Activated T-helper 1 cell treated with anti-CD3 and anti-CD28 coated beads, Interleukin-12 subunit alpha, Interleukin-12 subunit beta, Interleukin-2, Interleukin-4 antibody, amounts not matched to agents 30 ng/mL and 10 ng/mL and 1 ng/mL, durations not matched to agents 14 hours and 24 hours and 36 hours (primary cell): Measurements from ENCODE around the gene RGL4. TPM values are rescaled to one million over a fixed set of nuclear protein-coding genes. Genes with fewer than 3 reads are reported as not detected.
A peak's percentile ranks its signal among the peaks of the same experiment; 100 is the strongest.

Source experiments
- DNase-seq: peaks from one replicate; pipeline ENCODE4 v3.0.0; 2021; ENCODE audit warnings: low spot score
- H3K27ac Mint-ChIP-seq: one replicate; pipeline ENCODE4 v1.8.0; 2021; ENCODE audit warnings: mild to moderate bottlenecking, mixed read lengths
- H3K27me3 Mint-ChIP-seq: one replicate; pipeline ENCODE4 v1.8.0; 2022; ENCODE audit warnings: mild to moderate bottlenecking, moderate library complexity, mixed read lengths; ENCODE audit not compliant: insufficient read depth
- H3K36me3 Mint-ChIP-seq: one replicate; pipeline ENCODE4 v1.8.0; 2021; ENCODE audit warnings: low read depth, mixed read lengths
- H3K4me1 Mint-ChIP-seq: one replicate; pipeline ENCODE4 v1.8.0; 2021; ENCODE audit warnings: low read depth, mixed read lengths
- H3K4me3 Mint-ChIP-seq: one replicate; pipeline ENCODE4 v1.8.0; 2021; ENCODE audit warnings: mild to moderate bottlenecking, moderate library complexity, mixed read lengths
- H3K9me3 Mint-ChIP-seq: one replicate; pipeline ENCODE4 v1.8.0; 2021; ENCODE audit warnings: mixed read lengths
- intact Hi-C: fragments of 100-400 bp; cut with micrococcal nuclease; formaldehyde crosslinking; loops from one replicate; pipeline ENCODE4 v1.15.1; 2024
- total RNA-seq: library from RNA; stranded (reverse); gene quantifications from 2 replicates; pipeline ENCODE4 v1.2.3, GENCODE V29; 2022

The RGL4 gene
- total RNA-seq, 1 donor from 2014 or later, result 11.7 TPM

DNA sequence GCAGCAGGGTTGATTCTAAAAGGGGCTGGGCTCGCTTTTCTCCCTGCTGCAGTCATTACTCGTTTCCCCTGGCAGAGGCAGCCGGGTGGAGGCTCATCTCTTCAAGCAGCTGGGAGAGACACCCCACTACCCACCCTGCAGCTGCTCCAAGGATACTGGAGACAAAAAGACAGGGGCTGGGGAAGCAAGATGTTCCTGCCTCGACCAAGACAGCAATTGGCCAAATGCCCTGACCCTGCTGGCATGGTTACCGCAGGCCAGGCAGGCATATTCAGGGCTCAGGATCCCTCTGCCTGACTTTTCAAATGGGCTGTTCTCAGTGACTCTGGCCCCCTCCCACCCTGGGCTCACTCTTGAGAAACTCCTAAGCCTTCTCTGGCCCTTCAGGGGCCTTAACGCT lies 6.8 kb upstream of the RGL4 start:
- H3K4me3 Mint-ChIP-seq, result no peak overlapping the region
- no peak overlapping the region for H3K27ac Mint-ChIP-seq
- H3K9me3 Mint-ChIP-seq, result no peaks in the 10 kb centered on the region
- H3K36me3 Mint-ChIP-seq, result peaks cover 7% of the 10 kb centered on the region
- DNase-seq, result no peak
- intact Hi-C loops, result no loop called here
- H3K27me3 Mint-ChIP-seq, result no peaks in the 10 kb centered on the region
- no peaks in the 10 kb centered on the region for H3K4me1 Mint-ChIP-seq

DNA sequence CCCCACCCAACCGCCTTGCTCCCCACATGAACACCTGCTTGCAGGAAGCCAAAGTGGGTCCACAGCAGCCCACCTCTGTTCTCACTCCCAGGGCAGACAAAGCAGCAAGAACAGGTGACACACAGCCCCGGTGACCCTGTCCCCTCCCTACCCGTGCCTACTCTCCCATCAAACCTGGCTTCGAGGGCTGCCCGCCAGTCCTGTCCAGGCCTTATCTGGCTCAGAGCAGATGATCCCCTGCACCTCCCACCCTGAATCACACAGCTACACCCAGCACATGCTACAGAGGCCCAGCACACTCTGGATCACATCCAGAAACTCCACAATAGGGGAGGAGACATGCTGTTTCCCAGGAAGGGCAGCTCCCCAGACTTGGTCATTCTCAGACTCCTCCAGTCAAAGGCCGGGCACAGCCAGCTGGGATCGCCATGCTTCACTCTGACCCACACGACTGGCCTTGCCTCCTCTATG lies 6.2 kb upstream of the RGL4 start:
- Mint-ChIP-seq H3K4me1 (no peaks in the 10 kb centered on the region), H3K36me3 (peaks cover 7% of the 10 kb centered on the region), H3K9me3 (no peaks in the 10 kb centered on the region), H3K27me3 (no peaks in the 10 kb centered on the region), H3K27ac (no peak overlapping the region), H3K4me3 (no peak overlapping the region)
- intact Hi-C loops, result no loop called here
- no peak for DNase-seq

DNA sequence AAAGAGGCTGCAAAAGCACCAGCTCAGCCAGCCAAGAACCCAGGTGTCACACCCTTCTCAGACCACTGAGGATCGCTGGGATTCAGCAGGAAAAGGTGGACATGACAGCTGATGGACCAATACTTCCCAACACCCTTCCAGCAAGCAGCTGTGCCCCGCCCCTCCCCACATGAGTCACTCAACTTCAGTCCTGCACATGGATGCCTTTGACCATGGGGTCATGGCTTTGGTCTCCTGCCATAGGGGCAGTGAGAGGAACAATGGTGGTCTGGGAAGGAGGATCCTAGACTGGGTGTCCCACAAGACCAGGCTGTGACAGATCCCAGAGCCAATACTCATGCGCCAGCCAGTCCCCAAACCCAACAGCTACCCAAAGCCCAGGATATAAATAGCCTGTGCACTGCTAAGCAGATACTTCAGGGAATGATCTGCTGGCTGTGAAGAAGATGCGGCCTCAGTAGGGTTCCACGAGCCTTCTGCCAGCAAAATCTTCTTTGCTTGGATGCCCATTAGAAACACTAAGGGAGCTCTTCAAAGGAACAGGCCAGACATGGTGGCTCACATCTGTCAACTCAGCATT lies 5.5 kb upstream of the RGL4 start:
- H3K27me3 Mint-ChIP-seq, result no peaks in the 10 kb centered on the region
- H3K4me1 Mint-ChIP-seq, result no peaks in the 10 kb centered on the region
- H3K4me3 Mint-ChIP-seq, result no peak overlapping the region
- no peak overlapping the region for H3K27ac Mint-ChIP-seq
- no peak for DNase-seq
- peaks cover 6% of the 10 kb centered on the region for H3K36me3 Mint-ChIP-seq
- intact Hi-C loops, result no loop called here
- no peaks in the 10 kb centered on the region for H3K9me3 Mint-ChIP-seq

DNA sequence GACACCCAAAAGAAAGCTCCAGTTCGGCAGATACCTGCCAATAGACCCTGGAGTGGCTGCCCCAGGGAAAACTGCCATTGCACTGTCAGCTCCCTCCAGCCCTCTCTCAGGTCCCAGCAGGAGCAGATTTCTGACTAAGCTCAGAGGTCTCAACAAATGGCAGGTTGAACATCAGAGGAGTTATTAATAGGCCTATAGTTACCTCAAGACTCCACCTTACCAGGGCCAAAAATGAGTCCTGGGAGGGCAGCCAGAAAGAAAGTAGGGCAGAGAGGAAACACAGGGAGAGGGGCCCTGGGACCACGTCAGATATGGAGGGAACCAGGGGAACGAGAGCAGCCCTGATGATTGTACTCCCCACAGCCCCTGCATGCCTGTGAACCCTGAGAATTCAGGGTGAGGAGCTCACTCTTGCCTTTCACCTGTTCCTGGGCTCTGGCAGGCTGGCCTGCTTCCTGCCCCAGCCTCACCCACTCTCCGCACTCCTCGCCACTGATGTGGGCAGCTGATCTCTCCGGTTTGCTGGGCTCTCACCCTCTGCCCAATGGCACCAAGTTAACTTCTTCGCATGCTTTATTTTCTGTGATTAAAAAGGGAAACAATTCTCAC lies 4.3 kb upstream of the RGL4 start:
- H3K4me1 Mint-ChIP-seq, result no peaks in the 10 kb centered on the region
- no peak for DNase-seq
- H3K36me3 Mint-ChIP-seq, result peaks cover 5% of the 10 kb centered on the region
- H3K27me3 Mint-ChIP-seq, result no peaks in the 10 kb centered on the region
- no peak overlapping the region for H3K4me3 Mint-ChIP-seq
- no peak overlapping the region for H3K27ac Mint-ChIP-seq
- no peaks in the 10 kb centered on the region for H3K9me3 Mint-ChIP-seq
- intact Hi-C loops, result no loop called here

DNA sequence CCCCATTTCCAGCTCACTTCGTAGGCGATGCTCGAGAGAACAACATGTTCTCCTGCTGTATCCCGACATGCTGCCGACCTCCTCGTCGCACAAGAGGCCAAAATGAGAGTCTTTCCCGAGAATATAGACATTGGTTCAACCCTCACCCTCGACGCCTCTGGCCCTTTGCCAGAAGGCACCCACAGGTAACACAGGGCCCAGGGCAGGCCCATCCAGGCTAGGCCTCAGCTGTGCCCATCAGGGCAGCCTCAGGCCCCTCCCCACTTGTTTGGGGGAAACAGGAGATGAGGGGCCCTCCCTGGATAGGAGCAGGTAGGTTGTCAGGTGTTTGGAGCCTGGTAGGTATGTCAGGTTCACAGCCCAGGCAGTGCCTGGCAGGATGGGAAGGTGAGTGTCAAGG lies 2.7 kb upstream of the RGL4 start:
- no peaks in the 10 kb centered on the region for H3K9me3 Mint-ChIP-seq
- no peaks in the 10 kb centered on the region for H3K4me1 Mint-ChIP-seq
- DNase-seq, result no peak
- no peaks in the 10 kb centered on the region for H3K27me3 Mint-ChIP-seq
- no peak overlapping the region for H3K4me3 Mint-ChIP-seq
- peaks cover 9% of the 10 kb centered on the region for H3K36me3 Mint-ChIP-seq
- intact Hi-C loops, result no loop called here
- H3K27ac Mint-ChIP-seq, result no peak overlapping the region

DNA sequence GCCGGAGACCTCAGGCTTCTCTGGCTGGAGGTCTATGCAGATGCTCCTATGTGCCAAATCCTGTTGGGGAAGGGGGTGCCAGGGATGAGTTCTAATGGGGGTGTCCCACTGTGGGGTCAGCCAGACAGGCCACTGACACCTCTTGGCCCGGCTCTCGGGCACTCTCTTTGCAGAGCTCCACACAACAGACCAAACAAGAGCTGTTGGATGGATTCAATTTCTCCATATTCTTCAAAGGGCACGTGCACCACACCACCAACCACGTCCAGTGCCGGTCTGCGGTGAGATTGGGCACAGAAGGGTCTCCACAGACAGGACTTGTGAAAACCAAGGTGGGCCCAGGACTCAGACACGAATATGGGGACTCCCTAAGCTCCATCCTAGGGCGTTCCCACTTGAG lies 2.2 kb upstream of the RGL4 start:
- H3K27ac Mint-ChIP-seq, result no peak overlapping the region
- no peaks in the 10 kb centered on the region for H3K27me3 Mint-ChIP-seq
- no peak overlapping the region for H3K4me3 Mint-ChIP-seq
- intact Hi-C loops, result no loop called here
- no peaks in the 10 kb centered on the region for H3K4me1 Mint-ChIP-seq
- peaks cover 10% of the 10 kb centered on the region for H3K36me3 Mint-ChIP-seq
- H3K9me3 Mint-ChIP-seq, result no peaks in the 10 kb centered on the region
- no peak for DNase-seq

DNA sequence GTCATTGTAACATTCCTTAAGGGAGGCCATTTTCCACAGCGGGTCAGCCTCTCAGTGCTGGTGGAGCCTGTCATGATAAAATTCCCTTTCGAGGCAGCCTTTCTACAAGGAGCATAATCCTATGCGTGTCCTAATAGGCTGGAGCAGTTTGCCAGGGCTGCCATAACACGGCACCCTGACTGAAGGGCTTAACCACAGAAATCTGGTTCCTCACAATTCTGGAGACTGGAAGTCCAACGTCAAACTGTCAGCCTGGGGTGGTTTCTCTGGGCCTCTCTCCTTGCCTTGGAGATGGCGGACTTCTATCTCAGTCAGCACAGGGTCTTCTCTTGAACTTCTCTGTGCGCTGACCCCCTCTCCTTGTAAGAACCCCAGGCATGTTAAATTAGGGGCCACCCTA lies 1.4 kb upstream of the RGL4 start:
- Mint-ChIP-seq H3K27me3 (no peaks in the 10 kb centered on the region), H3K9me3 (no peaks in the 10 kb centered on the region), H3K36me3 (peaks cover 15% of the 10 kb centered on the region), H3K4me3 (no peak overlapping the region), H3K27ac (no peak overlapping the region), H3K4me1 (no peaks in the 10 kb centered on the region)
- intact Hi-C loops, result no loop called here
- DNase-seq, result no peak

DNA sequence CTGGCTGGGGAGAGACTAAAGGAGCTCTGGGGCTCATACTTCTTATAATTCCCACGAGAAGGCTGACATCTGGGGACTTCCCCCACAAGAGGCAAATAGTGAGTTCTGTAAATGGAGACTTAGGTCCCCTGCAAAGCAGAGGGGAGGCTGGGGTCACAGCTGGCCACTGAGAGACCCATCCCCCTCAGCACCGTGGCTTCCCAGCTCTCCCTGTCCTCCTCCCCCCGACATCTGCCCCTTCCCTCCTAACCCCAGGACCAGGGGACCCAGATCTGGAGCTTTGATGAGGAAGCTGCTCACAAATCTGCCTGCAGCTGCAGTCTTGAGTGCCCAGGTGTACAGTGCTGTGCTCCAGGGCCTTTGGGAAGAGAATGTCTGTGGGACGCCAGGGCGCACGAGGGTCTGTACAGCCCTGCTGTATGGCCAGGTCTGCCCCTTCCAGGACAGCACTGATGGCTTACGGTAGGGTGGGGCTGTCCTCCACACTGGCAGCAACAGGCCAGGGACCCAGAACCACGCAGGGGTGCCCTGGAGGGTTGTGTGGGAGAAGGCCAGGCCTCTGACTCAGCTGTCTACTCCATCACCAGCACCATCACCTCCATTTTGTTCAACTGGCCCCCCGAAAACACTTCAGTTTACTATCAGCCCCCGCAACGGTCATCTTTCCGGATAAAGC lies 1.1 kb downstream of the RGL4 start:
- no peaks in the 10 kb centered on the region for H3K9me3 Mint-ChIP-seq
- H3K4me3 Mint-ChIP-seq, result no peak overlapping the region
- peaks cover 26% of the 10 kb centered on the region for H3K36me3 Mint-ChIP-seq
- no peak for DNase-seq
- H3K4me1 Mint-ChIP-seq, result peaks cover 22% of the 10 kb centered on the region
- H3K27me3 Mint-ChIP-seq, result no peaks in the 10 kb centered on the region
- intact Hi-C loops, result no loop called here
- no peak overlapping the region for H3K27ac Mint-ChIP-seq

DNA sequence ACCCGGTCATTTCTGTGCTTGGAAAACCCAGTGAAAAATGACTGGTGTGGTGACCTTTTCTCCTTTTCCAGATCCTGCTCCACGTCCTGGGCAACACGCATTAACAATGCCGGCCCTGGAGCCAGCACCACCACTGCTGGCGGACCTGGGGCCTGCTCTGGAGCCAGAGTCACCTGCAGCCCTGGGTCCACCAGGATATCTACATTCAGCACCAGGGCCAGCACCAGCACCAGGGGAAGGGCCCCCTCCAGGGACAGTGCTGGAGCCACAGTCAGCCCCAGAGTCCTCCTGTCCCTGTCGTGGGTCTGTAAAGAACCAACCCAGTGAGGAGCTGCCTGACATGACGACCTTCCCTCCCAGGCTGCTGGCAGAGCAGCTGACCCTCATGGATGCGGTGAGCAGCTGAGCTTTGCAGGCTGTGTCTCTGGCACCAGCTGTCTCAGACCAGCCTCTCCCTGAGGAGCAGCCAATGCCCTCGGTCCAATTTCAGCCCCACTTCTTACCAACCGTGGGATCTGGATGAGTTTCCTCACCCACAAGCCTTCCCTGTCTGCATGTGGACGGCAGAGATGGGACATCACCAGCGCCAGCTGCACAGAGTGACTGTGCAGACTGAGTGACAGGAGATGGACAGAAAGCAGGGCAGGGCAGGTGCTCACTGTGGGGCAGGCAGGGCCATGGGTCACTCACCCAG lies 1.9 kb downstream of the RGL4 start:
- Mint-ChIP-seq H3K27ac (no peak overlapping the region), H3K36me3 (peaks cover 26% of the 10 kb centered on the region), H3K27me3 (no peaks in the 10 kb centered on the region), H3K4me1 (peaks cover 24% of the 10 kb centered on the region), H3K9me3 (no peaks in the 10 kb centered on the region), H3K4me3 (no peak overlapping the region)
- intact Hi-C loops, result no loop called here
- DNase-seq, result no peak

DNA sequence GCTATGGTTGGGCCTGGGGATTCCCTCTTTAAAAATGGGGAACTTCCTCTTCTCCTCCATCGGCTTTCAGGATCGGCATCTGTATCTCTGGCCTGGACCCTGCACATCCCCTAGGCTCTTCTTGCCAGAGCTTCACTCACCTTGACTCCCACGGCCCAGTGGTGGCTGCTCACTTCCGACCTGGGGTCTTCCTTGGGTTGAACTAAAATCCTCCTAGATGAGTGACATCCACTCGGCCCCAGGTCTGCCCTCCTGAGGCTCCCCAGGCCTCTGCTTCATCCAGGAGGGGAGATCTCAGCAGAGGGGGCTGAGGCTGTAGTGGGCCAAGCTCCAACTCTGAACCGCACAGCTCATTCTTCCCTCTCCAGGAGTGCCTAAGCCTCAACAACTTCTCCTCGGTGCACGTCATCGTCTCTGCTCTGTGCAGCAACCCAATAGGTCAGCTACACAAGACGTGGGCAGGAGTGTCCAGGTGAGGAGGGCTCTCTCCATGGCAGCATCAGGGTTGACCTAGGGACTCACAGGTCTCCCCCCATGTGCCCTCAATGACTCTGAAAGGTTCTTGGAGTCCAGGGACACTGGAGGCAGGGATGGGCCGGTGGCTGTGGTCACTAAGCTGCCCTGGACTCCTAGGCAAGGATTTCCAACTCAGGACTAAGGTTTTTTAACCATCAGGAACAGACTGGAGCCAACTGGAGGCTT lies 3.3 kb downstream of the RGL4 start:
- Mint-ChIP-seq H3K27ac (no peak overlapping the region), H3K4me1 (peaks cover 24% of the 10 kb centered on the region), H3K27me3 (no peaks in the 10 kb centered on the region), H3K9me3 (no peaks in the 10 kb centered on the region), H3K36me3 (peaks cover 29% of the 10 kb centered on the region), H3K4me3 (no peak overlapping the region)
- DNase-seq, result no peak
- intact Hi-C loops, result no loop called here

DNA sequence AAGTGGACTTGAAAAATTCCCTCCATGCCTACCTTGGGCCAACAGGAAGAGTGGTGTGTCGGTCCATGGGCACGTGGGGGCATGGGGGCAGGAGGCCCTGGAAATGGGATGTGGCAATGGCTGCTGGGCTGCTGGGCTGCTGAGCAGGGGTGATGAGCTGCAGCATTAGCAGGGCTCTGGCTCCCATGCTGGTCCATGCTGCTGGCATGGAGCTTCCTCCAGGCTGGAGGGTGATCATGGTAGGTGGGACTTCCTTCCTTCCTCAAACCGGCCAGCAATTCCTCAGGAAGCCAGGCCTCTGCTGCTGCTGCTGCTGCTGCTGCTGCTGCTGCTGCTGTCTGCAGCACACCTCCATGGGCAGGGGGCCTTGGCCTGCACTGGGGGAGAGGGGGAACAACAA lies 4.3 kb downstream of the RGL4 start:
- no peaks in the 10 kb centered on the region for H3K9me3 Mint-ChIP-seq
- peak overlapping the region; percentile 100 for H3K27ac Mint-ChIP-seq
- H3K36me3 Mint-ChIP-seq, result peaks cover 37% of the 10 kb centered on the region
- H3K27me3 Mint-ChIP-seq, result no peaks in the 10 kb centered on the region
- DNase-seq, result no peak
- H3K4me3 Mint-ChIP-seq, result peak overlapping the region; percentile 39
- intact Hi-C loops, result no loop called here
- H3K4me1 Mint-ChIP-seq, result peaks cover 31% of the 10 kb centered on the region

DNA sequence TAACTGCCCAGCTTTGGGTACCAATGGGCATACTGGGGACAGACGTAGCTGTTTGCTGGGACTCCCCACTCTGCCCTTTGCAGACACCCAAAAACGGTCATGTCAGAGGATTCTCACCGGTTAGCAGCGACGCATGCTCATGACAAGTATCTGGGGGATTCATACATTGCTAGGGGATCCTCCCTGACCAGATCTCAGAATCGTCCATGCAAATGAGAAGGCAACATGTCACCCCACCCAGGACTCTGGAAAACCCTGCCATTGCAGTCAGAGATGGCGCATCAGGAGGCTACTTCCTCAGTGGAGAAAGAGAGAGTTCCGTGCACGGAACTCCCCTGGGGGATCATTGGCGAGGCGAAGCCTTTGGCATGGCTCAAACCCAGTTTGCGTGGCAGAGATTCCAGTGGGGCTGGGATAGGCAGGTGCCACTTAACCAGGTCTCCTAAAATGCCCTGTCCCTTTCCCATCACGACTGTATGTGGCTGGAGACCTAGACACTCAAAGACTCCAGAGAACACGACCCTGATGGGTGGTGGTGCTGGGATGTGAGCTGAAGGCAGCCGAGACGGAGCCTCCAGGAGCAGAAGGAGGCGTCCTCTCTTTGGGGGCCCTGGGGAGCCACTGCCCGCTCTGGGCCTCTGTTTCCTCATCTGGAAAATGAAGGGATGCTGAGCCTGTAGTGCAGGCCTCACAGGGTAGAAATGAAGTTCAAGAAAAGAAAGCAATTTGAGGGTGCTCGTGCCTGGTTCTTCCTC lies 4.9 kb downstream of the RGL4 start:
- Mint-ChIP-seq H3K4me1 (peaks cover 37% of the 10 kb centered on the region), H3K9me3 (no peaks in the 10 kb centered on the region), H3K27ac (peak overlapping the region; percentile 100), H3K36me3 (peaks cover 43% of the 10 kb centered on the region), H3K4me3 (peak overlapping the region; percentile 97), H3K27me3 (no peaks in the 10 kb centered on the region)
- intact Hi-C loops, result loop anchor here (1.0 to 2.0 kb wide), 3 partner anchors 10 to 143 kb away; partner anchors contain the start of gene DERL3
- no peak for DNase-seq
